Esophagus squamous epithelium (tissue), 5 donors: ENCODE data around the gene TMEM108. TPM values are rescaled to one million over a fixed set of nuclear protein-coding genes. Genes with fewer than 3 reads are reported as not detected.

Experiments used
- DNase-seq: peaks from one replicate; lab custom pipeline; 2025; lab: John Stamatoyannopoulos, UW
- H3K27ac ChIP-seq, 4 donors: fragments of 200-600 bp; sonication (generic); one replicate each; pipeline ENCODE4 v1.5.1; 2016 to 2019; ENCODE audit warnings: mild to moderate bottlenecking in 1 of 4
- H3K27me3 ChIP-seq, 4 donors: fragments of 200-600 bp; sonication (generic); 1 replicate in 3 of 4; 2 replicates in 1 of 4; pipeline versions ENCODE4 v1.5.1 to v1.6.0; 2017 to 2021; ENCODE audit warnings: antibody characterized with exemption in 1 of 4
- H3K36me3 ChIP-seq, 3 donors: fragments of 200-600 bp; sonication (generic); one replicate each; pipeline ENCODE4 v1.5.1; 2016 to 2019
- H3K4me1 ChIP-seq, 3 donors: fragments of 200-600 bp; sonication (generic); one replicate each; pipeline ENCODE4 v1.5.1; 2017 to 2019
- H3K4me3 ChIP-seq, 4 donors: fragments of 200-600 bp; sonication (generic); 1 replicate in 3 of 4; 2 replicates in 1 of 4; pipeline ENCODE4 v1.5.1; 2016 to 2019; ENCODE audit warnings: mild to moderate bottlenecking in 2 of 4, moderate library complexity in 1 of 4
- H3K9me3 ChIP-seq, 3 donors: fragments of 200-600 bp; sonication (generic); one replicate each; pipeline ENCODE4 v1.5.1; 2016 to 2019
- POLR2A ChIP-seq, 4 donors: fragments of 450-650 bp; IDR thresholded peaks; one replicate each; pipeline ENCODE4 v1.6.1; 2017; ENCODE audit warnings: antibody characterized with exemption in 4 of 4, mild to moderate bottlenecking in 4 of 4, moderate library complexity in 3 of 4
- WGBS, 2 donors: methylation state at CpG; one replicate each; pipeline ENCODE4 v1.1.5; 2018; 5-methylcytosine and 5-hydroxymethylcytosine counted together
- intact Hi-C: fragments of 100-400 bp; cut with DNase I; formaldehyde crosslinking; loops from one replicate; pipeline ENCODE4 v1.15.0; 2022
- total RNA-seq, 4 donors: library from RNA; depleted of rRNA; stranded (reverse); fragments of >200 nt; gene quantifications; one replicate each; pipeline ENCODE4 v1.1.0, GENCODE V29; 2016
- TF ChIP-seq, protein P1 (sequence below), 6 experiments: fragments of 450-650 bp in 4 of 6; fragments of 200-600 bp in 2 of 6; sonication (generic) in 2 of 6; IDR thresholded peaks; one replicate each; pipeline ENCODE4 v1.5.1; 2016 to 2019; ENCODE audit warnings: antibody characterized with exemption in 6 of 6, mild to moderate bottlenecking in 4 of 6, moderate library complexity in 4 of 6
- donor health status: DM: yes; HTN: yes; CAD: no.

Gene TMEM108
- total RNA-seq, 4 donors from 2014 or later, result 0.12 to 3.4 (median 0.24) TPM

DNA sequence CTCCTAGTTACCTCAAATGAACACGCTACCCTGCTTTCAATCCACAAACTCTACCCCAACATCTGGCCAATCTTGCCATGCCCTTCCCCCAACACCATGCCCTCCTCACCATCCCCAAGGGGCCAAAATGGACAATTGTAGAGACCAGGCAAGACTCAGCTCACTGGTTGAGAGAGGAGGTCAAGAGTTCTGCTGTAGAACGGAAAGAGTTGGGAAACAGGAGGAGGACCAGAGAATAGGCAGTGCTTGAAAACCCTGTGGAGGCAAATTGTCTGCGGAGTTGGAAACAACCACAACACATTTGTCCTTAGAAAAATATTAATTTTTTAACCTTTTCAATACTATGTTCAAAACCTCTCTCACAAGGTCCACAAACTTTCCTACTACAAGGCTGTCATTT is 232.9 kb downstream of the TMEM108 start:
- Histone ChIP-seq H3K27ac (no peak overlapping the region), H3K4me3 (no peak overlapping the region), H3K4me1 (peaks cover 0 to 15% (median 0%) of the 10 kb centered on the region in 3 donors), H3K36me3 (no peaks in the 10 kb centered on the region), H3K9me3 (no peaks in the 10 kb centered on the region), H3K27me3 (peaks cover 0 to 15% (median 0%) of the 10 kb centered on the region in 4 donors)
- intact Hi-C loops, result no loop called here
- no peak for DNase-seq
- 83 to 86% methylated on average over 3 of the region's 3 CpGs for WGBS, 2 donors
- TF ChIP-seq, protein P1, sequence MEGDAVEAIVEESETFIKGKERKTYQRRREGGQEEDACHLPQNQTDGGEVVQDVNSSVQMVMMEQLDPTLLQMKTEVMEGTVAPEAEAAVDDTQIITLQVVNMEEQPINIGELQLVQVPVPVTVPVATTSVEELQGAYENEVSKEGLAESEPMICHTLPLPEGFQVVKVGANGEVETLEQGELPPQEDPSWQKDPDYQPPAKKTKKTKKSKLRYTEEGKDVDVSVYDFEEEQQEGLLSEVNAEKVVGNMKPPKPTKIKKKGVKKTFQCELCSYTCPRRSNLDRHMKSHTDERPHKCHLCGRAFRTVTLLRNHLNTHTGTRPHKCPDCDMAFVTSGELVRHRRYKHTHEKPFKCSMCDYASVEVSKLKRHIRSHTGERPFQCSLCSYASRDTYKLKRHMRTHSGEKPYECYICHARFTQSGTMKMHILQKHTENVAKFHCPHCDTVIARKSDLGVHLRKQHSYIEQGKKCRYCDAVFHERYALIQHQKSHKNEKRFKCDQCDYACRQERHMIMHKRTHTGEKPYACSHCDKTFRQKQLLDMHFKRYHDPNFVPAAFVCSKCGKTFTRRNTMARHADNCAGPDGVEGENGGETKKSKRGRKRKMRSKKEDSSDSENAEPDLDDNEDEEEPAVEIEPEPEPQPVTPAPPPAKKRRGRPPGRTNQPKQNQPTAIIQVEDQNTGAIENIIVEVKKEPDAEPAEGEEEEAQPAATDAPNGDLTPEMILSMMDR (IDR thresholded peaks at IDR 0.05), result no peak
- TF ChIP-seq POLR2A (IDR thresholded peaks at IDR 0.05), result no peak

DNA sequence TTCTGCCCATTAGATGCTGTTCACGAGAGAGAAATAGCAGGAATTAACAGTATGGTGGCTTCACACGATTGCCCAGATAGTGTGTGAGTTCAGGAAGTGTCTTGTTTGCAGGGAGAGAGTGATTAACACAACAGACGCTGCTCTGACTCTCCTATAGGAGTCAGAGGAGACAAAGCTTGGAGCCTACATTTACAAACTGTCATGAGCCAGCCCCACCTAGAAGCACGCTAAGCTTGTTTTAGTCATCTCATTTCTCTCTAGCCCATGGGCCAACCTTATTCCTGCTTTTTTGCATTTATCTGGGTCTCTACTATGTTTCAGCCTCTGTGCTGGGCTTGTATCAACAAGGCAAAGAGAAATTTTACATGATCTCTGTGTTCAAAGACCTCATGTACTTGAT is 233.3 kb downstream of the TMEM108 start:
- 44 to 56% methylated on average over 4 of the region's 4 CpGs for WGBS, 2 donors
- intact Hi-C loops, result no loop called here
- DNase-seq, result no peak

DNA sequence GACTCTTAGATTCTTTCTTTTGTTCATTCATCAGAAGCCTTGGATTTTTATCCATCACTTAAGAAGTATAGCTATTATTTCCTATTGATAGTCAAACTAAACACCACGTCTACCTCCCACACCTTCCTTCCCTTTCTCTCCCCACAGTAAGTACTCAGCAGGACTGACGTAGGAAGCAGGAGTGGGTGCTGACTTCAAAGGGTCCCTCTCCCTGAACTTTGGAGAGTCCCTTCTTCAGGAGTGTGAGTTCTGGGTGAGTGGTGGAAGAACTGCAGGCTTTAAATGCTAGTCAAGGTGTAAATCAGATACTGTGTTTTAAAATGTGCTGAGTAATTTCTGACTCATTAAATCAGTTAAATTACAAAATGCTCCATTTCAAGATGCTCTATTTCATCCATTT is 235.2 kb downstream of the TMEM108 start:
- intact Hi-C loops, result no loop called here
- Histone ChIP-seq H3K36me3 (no peaks in the 10 kb centered on the region), H3K27ac (no peak overlapping the region), H3K9me3 (no peaks in the 10 kb centered on the region), H3K27me3 (peaks cover 0 to 8% (median 0%) of the 10 kb centered on the region in 4 donors), H3K4me3 (no peak overlapping the region), H3K4me1 (peaks cover 0 to 15% (median 0%) of the 10 kb centered on the region in 3 donors)
- no peak for DNase-seq
- 57% methylated on average over 2 of the region's 2 CpGs for WGBS, 2 donors
- no peak for TF ChIP-seq POLR2A (IDR thresholded peaks at IDR 0.05)
- TF ChIP-seq, protein P1 (IDR thresholded peaks at IDR 0.05), result no peak

More for the DNA sequence above, 233.3 kb downstream of the TMEM108 start:
- TF ChIP-seq, protein P1 (IDR thresholded peaks at IDR 0.05), result no peak
- no peak for TF ChIP-seq POLR2A (IDR thresholded peaks at IDR 0.05)
- Histone ChIP-seq H3K27ac (no peak overlapping the region), H3K36me3 (no peaks in the 10 kb centered on the region), H3K4me3 (no peak overlapping the region), H3K9me3 (no peaks in the 10 kb centered on the region), H3K27me3 (peaks cover 0 to 11% (median 0%) of the 10 kb centered on the region in 4 donors), H3K4me1 (peaks cover 0 to 15% (median 0%) of the 10 kb centered on the region in 3 donors)

DNA sequence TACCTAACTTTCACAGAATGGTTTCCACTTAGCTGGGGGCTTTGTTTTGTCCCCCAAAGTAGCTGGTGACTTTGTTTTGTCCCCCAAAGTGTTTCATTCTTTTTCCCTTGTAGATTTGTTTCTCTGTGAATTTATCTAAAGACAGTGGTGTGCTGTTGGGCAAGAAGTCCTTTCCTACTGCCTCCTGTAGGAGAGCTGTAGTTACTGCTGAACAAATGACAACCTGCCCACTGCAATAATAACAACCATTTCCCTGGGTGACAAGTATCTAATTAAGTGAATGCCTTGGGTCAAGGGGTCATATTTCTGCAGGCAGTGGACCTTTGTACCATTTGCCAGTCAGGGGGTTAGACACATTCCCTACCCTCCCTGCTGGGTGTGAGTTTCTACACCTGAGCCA is 236.3 kb downstream of the TMEM108 start:
- no peak for DNase-seq
- TF ChIP-seq, protein P1 (IDR thresholded peaks at IDR 0.05), result no peak
- no peak for TF ChIP-seq POLR2A (IDR thresholded peaks at IDR 0.05)
- Histone ChIP-seq H3K27ac (no peak overlapping the region), H3K4me3 (no peak overlapping the region), H3K4me1 (peaks cover 0 to 9% (median 0%) of the 10 kb centered on the region in 3 donors), H3K9me3 (no peaks in the 10 kb centered on the region), H3K36me3 (no peaks in the 10 kb centered on the region), H3K27me3 (peaks cover 0 to 8% (median 0%) of the 10 kb centered on the region in 4 donors)
- intact Hi-C loops, result no loop called here

DNA sequence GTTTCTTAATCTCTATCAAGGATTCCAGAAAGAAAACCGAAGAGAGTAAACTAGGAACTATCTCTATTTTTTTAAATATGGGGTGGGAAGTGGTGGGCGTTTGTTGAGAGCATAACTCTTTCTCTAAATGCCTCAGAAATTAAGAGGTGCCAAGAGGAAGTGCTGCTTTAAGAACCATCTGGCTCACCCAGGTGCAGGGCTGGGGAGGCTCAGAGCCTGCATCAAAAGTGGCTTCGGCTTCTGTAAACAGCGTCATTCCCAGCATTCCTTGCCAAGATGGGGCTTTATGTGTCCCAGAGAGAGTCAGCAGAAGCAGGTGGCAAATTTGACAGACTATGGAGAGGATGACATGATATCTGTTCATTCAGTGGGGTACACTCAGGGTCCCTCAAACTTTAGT is 238.4 kb downstream of the TMEM108 start:
- Histone ChIP-seq H3K27ac (no peak overlapping the region), H3K9me3 (no peaks in the 10 kb centered on the region), H3K4me3 (no peak overlapping the region), H3K27me3 (peaks cover 0 to 8% (median 0%) of the 10 kb centered on the region in 4 donors), H3K36me3 (no peaks in the 10 kb centered on the region), H3K4me1 (peaks cover 0 to 12% (median 0%) of the 10 kb centered on the region in 3 donors)
- WGBS, 2 donors, result 44 to 45% methylated on average over 4 of the region's 4 CpGs
- intact Hi-C loops, result no loop called here
- TF ChIP-seq, protein P1 (IDR thresholded peaks at IDR 0.05), result no peak
- TF ChIP-seq POLR2A (IDR thresholded peaks at IDR 0.05), result no peak
- no peak for DNase-seq
